ENCODE measurements around the gene SFN. TPM values are rescaled to one million over a fixed set of nuclear protein-coding genes. Genes with fewer than 3 reads are reported as not detected.

SFN gene
- total and polyA plus RNA-seq, 2 of the 13 experiments (the other 11 are each of a cell fraction or from before 2014, with no cell fraction given) = 4.3 to 5.6 TPM

DNA sequence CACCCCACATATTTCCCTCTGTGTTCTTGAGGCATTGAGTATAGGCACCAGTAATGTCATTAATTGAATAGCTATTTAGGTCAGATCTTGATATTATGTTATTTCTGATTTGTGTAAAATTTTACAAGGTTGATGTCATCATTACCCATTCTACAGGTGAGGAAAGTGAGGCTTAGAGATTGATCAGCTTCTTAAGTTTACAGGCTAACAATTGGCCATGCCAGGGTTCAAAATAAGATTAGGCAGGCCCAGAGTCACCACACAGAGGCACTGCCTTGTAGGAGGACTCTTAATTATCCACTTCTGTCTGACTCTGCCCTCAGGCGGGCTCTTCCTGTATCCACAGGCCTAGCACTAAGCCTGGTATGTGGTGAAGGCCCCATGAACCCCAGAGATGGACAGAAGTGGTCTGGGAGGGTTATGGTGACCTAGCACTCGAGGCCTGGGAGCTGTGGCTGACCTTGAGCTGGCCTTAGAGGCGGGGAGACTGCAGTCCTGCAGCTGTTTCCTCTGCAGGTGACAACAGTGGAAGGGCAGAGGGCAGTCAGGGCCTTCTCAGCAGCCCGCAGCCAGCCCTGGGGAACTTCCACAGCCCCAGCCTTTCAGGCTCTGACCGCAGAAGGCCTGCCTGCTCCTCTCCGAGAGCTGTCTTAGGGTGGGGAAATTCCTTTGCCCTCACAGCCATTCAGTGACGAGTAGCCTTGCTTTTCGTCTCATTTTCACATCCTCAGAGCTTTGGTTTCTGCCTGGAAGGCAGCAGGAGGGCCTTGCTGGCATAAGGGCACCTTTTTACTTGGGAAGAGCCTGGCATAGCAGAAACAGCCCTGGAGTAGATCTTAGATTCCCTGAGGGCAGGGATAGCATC, 24.2 kb upstream of the SFN start (continued):
- TF ChIP-seq, protein P1, sequence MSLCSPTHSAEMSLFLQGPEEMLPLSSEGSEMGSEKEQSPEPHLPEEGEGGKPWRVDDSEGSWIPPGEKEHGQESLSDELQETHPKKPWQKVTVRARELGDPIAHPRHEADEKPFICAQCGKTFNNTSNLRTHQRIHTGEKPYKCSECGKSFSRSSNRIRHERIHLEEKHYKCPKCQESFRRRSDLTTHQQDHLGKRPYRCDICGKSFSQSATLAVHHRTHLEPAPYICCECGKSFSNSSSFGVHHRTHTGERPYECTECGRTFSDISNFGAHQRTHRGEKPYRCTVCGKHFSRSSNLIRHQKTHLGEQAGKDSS (CRISPR knock-in tag; IDR thresholded peaks at IDR 0.05; ENCODE audit: borderline replicate concordance, low read depth) = no peak
- TF ChIP-seq PHF21A (CRISPR knock-in tag; IDR thresholded peaks at IDR 0.05) (peak; percentile 66), BCL6 (CRISPR knock-in tag; IDR thresholded peaks at IDR 0.05) (peak; percentile 65), E2F5 (CRISPR knock-in tag; conservative IDR thresholded peaks at IDR 0.05) (no peak)

GRCh38 chr1:26839339-26839722, 23.6 kb upstream of the SFN start:
- CTCF ChIA-PET (ENCODE audit: low intra/inter-chr PET ratio, low total read pairs) = interaction anchor here (1.2 kb wide), 1 partner anchor 30 kb away, joined by 3 read pairs; no protein-coding TSS in a partner anchor
- TF ChIP-seq TBP (CRISPR knock-in tag; IDR thresholded peaks at IDR 0.05) = 0 out of 2 replicates have a peak, but pooled peaks have one; percentile 53
- TF ChIP-seq TBX3 (IDR thresholded peaks at IDR 0.05; ENCODE audit: borderline replicate concordance) = no peak
- TF ChIP-seq, protein P2, sequence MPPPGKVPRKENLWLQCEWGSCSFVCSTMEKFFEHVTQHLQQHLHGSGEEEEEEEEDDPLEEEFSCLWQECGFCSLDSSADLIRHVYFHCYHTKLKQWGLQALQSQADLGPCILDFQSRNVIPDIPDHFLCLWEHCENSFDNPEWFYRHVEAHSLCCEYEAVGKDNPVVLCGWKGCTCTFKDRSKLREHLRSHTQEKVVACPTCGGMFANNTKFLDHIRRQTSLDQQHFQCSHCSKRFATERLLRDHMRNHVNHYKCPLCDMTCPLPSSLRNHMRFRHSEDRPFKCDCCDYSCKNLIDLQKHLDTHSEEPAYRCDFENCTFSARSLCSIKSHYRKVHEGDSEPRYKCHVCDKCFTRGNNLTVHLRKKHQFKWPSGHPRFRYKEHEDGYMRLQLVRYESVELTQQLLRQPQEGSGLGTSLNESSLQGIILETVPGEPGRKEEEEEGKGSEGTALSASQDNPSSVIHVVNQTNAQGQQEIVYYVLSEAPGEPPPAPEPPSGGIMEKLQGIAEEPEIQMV (CRISPR knock-in tag; IDR thresholded peaks at IDR 0.05; ENCODE audit: low read depth) = no peak
- TF ChIP-seq ZNF777 (CRISPR knock-in tag; IDR thresholded peaks at IDR 0.05) = 0 out of 2 replicates have a peak, but pooled peaks have one; percentile 14
- TF ChIP-seq FOXK1 (CRISPR knock-in tag; IDR thresholded peaks at IDR 0.05; ENCODE audit: borderline replicate concordance, low read depth) = no peak
- no peak for TF ChIP-seq HNF1A (IDR thresholded peaks at IDR 0.05; ENCODE audit: low read depth)
- no peak for TF ChIP-seq HNF1A (CRISPR knock-in tag; IDR thresholded peaks at IDR 0.05; ENCODE audit: borderline replicate concordance)
- no peak for TF ChIP-seq RAD21 (CRISPR knock-in tag; IDR thresholded peaks at IDR 0.05)
- peak; percentile 78 for TF ChIP-seq ZKSCAN1 (IDR thresholded peaks at IDR 0.05; ENCODE audit: low read length)
- TF ChIP-seq RFX5 (IDR thresholded peaks at IDR 0.05; ENCODE audit: low read depth, low read length) = no peak
- no peak for TF ChIP-seq SUZ12 (IDR thresholded peaks at IDR 0.05; ENCODE audit: low read depth, low read length)
- no peaks in the 10 kb centered on the region for H3K9me3 ChIP-seq (ENCODE audit: low read length)
- H3K4me3 ChIP-seq (replicated peaks in 1 of 3; ENCODE audit: insufficient read depth in 1 of 3, low read depth in 2 of 3, low read length in 3 of 3) = no peak overlapping the region
- peaks cover 7 to 23% of the 10 kb centered on the region in 2 experiments; a peak in 4 of 5 replicates for H3K36me3 ChIP-seq (replicated peaks in 1 of 2; ENCODE audit: control insufficient read depth in 1 of 2, insufficient read depth in 2 of 2, low read length in 2 of 2)
- peak; percentile 6; the same call in 1 of the 3 replicates for ATAC-seq
- no peak overlapping the region for H2AFZ ChIP-seq (ENCODE audit: low read length)
- in situ Hi-C loops (cut with HindIII; ENCODE audit: extremely low pct_ligation_motif_present, low pct_unique_long_range_greater_than_20kb) (no loop called here), intact Hi-C loops (cut with micrococcal nuclease; ENCODE audit: unreplicated experiment) (no loop called here)
- no peaks in the 10 kb centered on the region for H3K79me2 ChIP-seq (ENCODE audit: insufficient read depth, low read length)
- H3K4me1 ChIP-seq (ENCODE audit: insufficient read depth, low read length) = peaks cover 30% of the 10 kb centered on the region
- FAIRE-seq = no peak
- DNase-seq (ENCODE audit: low spot score) = no peak
- H4K20me1 ChIP-seq (ENCODE audit: insufficient read depth, low read length) = no peaks in the 10 kb centered on the region
- WGBS (ENCODE audit: low lambda C conversion rate) = 92% methylated on average over 1 of the region's 1 CpG
- POLR2A ChIA-PET = interaction anchor here (0.9 to 1.9 kb wide), 9 partner anchors 10 to 51 kb away, joined by 3 to 7 read pairs (median 3); partner anchors contain the start of genes GPN2 and ZDHHC18
- peak overlapping the region; percentile 50 for H3K9ac ChIP-seq (ENCODE audit: insufficient read depth, low read depth, low read length)
- BruUV-seq (replicated peaks) = no TSS peak
- peak overlapping the region; percentile 70 for H3K27ac ChIP-seq (ENCODE audit: extremely low read length, insufficient read depth, low read length)
- no peaks in the 10 kb centered on the region for H3K27me3 ChIP-seq (ENCODE audit: control insufficient read depth in 1 of 2, insufficient read depth in 2 of 2, low read length in 2 of 2)
- peak overlapping the region; percentile 35 for H3K4me2 ChIP-seq (ENCODE audit: low read depth, low read length)

Measured in HepG2 (cell line).